ENCODE results near the gene PEX16. TPM values are rescaled to one million over a fixed set of nuclear protein-coding genes. Genes with fewer than 3 reads are reported as not detected.

PEX16 gene
- total RNA-seq, 1 experiment from 2014 or later: 48.0 TPM

GRCh38 chr11:45899086-45899447, 18.6 kb downstream of the PEX16 start:
- DNase-seq (ENCODE audit: low spot score): no peak

- no peak for DNase-seq (ENCODE audit: low spot score)
These were observed 20.1 kb downstream of the PEX16 start for GRCh38 chr11:45897556-45897955.

GRCh38 chr11:45896422-45896984, 21.2 kb downstream of the PEX16 start:
- DNase-seq (ENCODE audit: low spot score): no peak

GRCh38 chr11:45895553-45896259, 22.0 kb downstream of the PEX16 start:
- no peak for DNase-seq (ENCODE audit: low spot score)

- no peak for DNase-seq (ENCODE audit: low spot score)
These were observed 23.0 kb downstream of the PEX16 start for GRCh38 chr11:45894555-45895247.

- no peak for DNase-seq (ENCODE audit: low spot score)
These were observed 24.8 kb downstream of the PEX16 start for GRCh38 chr11:45892856-45893255.

GRCh38 chr11:45890886-45891550, 26.7 kb downstream of the PEX16 start:
- no peak for DNase-seq (ENCODE audit: low spot score)

- DNase-seq (ENCODE audit: low spot score): no peak
These were observed 27.7 kb downstream of the PEX16 start for GRCh38 chr11:45889966-45890365.

GRCh38 chr11:45889555-45889954, 28.1 kb downstream of the PEX16 start:
- no peak for DNase-seq (ENCODE audit: low spot score)

- DNase-seq (ENCODE audit: low spot score): no peak
These were observed 30.1 kb downstream of the PEX16 start for GRCh38 chr11:45887587-45887986.

GRCh38 chr11:45886816-45887520, 30.7 kb downstream of the PEX16 start:
- DNase-seq (ENCODE audit: low spot score): no peak

- DNase-seq (ENCODE audit: low spot score): no peak
These were observed 31.6 kb downstream of the PEX16 start for GRCh38 chr11:45885921-45886721.

GRCh38 chr11:45885274-45885920, 32.3 kb downstream of the PEX16 start, which contains the start of gene MAPK8IP1:
Gene MAPK8IP1 (plus strand): TSS chr11:45885651. CDS start chr11:45885821, 170 bp downstream.
- no peak for DNase-seq (ENCODE audit: low spot score)

GRCh38 chr11:45884596-45885185, 33.0 kb downstream of the PEX16 start:
- DNase-seq (ENCODE audit: low spot score): no peak

- no peak for DNase-seq (ENCODE audit: low spot score)
These were observed 35.8 kb downstream of the PEX16 start for GRCh38 chr11:45881708-45882368.

GRCh38 chr11:45880772-45881570, 36.7 kb downstream of the PEX16 start:
- DNase-seq (ENCODE audit: low spot score): no peak

GRCh38 chr11:45879803-45880686, 37.6 kb downstream of the PEX16 start:
- DNase-seq (ENCODE audit: low spot score): peak; percentile 96

GRCh38 chr11:45877845-45878244, 39.8 kb downstream of the PEX16 start:
- no peak for DNase-seq (ENCODE audit: low spot score)

Data from A172 (cell line).